ENCODE results near the gene ARHGAP24.

ARHGAP24 gene

GRCh38 chr4:85829276-85830051 is 354.5 kb downstream of the ARHGAP24 start:
- TF ChIP-seq CTCF (IDR thresholded peaks at IDR 0.05) = no peak

- TF ChIP-seq CTCF (IDR thresholded peaks at IDR 0.05) = no peak
These were observed 356.7 kb downstream of the ARHGAP24 start for GRCh38 chr4:85831647-85832046.

GRCh38 chr4:85833302-85833701 is 358.4 kb downstream of the ARHGAP24 start:
- TF ChIP-seq CTCF (IDR thresholded peaks at IDR 0.05) = no peak

- TF ChIP-seq CTCF (IDR thresholded peaks at IDR 0.05) = no peak
These were observed 360.0 kb downstream of the ARHGAP24 start for GRCh38 chr4:85834934-85835333.

- no peak for TF ChIP-seq CTCF (IDR thresholded peaks at IDR 0.05)
These were observed 361.9 kb downstream of the ARHGAP24 start for GRCh38 chr4:85836588-85837438.

- no peak for TF ChIP-seq CTCF (IDR thresholded peaks at IDR 0.05)
These were observed 362.4 kb downstream of the ARHGAP24 start for GRCh38 chr4:85837439-85837733.

GRCh38 chr4:85842540-85842939 is 367.6 kb downstream of the ARHGAP24 start:
- no peak for TF ChIP-seq CTCF (IDR thresholded peaks at IDR 0.05)

All from LNCAP (cell line).